ENCODE results near the gene SLC35E4.

DNA sequence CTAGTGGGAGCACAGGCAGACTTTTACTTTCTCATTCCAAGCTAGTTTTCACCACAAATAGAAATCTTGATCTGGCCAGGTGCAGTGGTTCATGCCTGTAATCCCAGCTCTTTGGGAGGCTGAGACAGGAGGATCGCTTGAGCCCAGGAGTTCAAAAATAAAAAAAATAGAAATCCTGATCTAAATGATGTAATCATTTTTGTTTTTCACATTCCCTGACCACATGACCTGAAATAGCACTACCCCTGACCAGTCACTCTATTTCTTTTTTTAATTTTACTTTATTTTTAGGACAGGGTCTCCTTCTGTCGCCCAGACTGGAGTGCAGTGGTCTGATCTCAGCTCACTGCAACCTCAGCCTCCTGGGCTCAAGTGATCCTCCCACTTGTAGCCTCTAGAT is 30.9 kb upstream of the SLC35E4 start:
- TF ChIP-seq, protein P1, sequence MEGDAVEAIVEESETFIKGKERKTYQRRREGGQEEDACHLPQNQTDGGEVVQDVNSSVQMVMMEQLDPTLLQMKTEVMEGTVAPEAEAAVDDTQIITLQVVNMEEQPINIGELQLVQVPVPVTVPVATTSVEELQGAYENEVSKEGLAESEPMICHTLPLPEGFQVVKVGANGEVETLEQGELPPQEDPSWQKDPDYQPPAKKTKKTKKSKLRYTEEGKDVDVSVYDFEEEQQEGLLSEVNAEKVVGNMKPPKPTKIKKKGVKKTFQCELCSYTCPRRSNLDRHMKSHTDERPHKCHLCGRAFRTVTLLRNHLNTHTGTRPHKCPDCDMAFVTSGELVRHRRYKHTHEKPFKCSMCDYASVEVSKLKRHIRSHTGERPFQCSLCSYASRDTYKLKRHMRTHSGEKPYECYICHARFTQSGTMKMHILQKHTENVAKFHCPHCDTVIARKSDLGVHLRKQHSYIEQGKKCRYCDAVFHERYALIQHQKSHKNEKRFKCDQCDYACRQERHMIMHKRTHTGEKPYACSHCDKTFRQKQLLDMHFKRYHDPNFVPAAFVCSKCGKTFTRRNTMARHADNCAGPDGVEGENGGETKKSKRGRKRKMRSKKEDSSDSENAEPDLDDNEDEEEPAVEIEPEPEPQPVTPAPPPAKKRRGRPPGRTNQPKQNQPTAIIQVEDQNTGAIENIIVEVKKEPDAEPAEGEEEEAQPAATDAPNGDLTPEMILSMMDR (conservative IDR thresholded peaks at IDR 0.05), result no peak
- TF ChIP-seq ZFX (IDR thresholded peaks at IDR 0.05), result no peak

All from C4-2B (cell line).